ENCODE data around the gene FANCC.

FANCC gene

DNA sequence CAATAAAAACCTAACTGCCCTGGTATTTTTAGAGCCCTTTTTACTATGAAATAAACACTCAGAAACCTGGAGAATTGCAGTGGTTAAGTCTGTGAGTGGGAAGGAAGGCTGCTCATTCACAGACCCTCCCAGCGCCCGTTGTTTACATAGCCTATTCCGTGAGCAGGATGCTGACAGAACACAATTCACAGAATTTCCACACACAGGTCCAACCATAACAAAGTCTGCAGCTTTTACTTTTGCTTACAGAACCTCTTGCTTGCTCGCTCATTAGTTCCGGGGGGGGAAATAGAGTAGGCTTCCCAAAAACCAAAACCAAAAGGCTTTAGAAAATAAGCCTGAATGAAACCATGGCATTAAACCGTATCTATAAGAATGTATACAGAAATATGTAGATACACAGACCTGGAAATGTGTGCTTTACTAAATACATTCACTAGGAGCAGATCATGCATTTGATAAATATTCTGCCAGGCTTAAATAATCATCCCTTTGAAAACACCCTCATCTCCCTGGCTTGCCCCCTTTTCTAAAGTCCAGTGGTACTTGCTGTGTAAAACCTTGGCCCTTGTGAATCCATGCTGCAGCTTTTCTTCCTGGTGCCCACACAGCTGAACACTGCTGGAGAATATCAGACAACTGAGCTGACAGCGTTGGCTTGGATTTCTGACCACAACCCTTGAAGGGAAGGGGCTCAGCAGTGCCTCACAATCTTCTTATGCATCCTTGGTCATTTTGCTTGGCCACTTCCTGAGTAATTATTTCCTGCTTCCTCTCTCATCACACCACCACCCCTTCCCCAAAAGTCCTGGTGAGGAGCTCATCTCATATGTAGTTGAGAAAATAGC lies 128.0 kb downstream of the FANCC start:
- no peak for DNase-seq (ENCODE audit: low read depth)
- no peak for TF ChIP-seq CTCF (IDR thresholded peaks at IDR 0.05; ENCODE audit: control insufficient read depth, extremely low read depth, insufficient read depth)
- no peak overlapping the region for H3K4me3 ChIP-seq (ENCODE audit: low read depth, low read length)

- TF ChIP-seq CTCF (IDR thresholded peaks at IDR 0.05; ENCODE audit: control insufficient read depth, extremely low read depth, insufficient read depth): no peak
Measured at GRCh38 chr9:95188459-95188858, 129.1 kb downstream of the FANCC start.

GRCh38 chr9:95185956-95186355 lies 131.6 kb downstream of the FANCC start:
- no peak for TF ChIP-seq CTCF (IDR thresholded peaks at IDR 0.05; ENCODE audit: control insufficient read depth, extremely low read depth, insufficient read depth)
- H3K4me3 ChIP-seq (ENCODE audit: low read depth, low read length): no peak overlapping the region
- DNase-seq (ENCODE audit: low read depth): no peak

More at GRCh38 chr9:95188459-95188858, 129.1 kb downstream of the FANCC start:
- no peak for DNase-seq (ENCODE audit: low read depth)
- no peak overlapping the region for H3K4me3 ChIP-seq (ENCODE audit: low read depth, low read length)

GRCh38 chr9:95182854-95183563 lies 134.5 kb downstream of the FANCC start:
- H3K4me3 ChIP-seq (ENCODE audit: low read depth, low read length): no peak overlapping the region
- no peak for DNase-seq (ENCODE audit: low read depth)
- TF ChIP-seq CTCF (IDR thresholded peaks at IDR 0.05; ENCODE audit: control insufficient read depth, extremely low read depth, insufficient read depth): no peak

- H3K4me3 ChIP-seq (ENCODE audit: low read depth, low read length): no peak overlapping the region
- no peak for DNase-seq (ENCODE audit: low read depth)
- TF ChIP-seq CTCF (IDR thresholded peaks at IDR 0.05; ENCODE audit: control insufficient read depth, extremely low read depth, insufficient read depth): no peak
Measured at GRCh38 chr9:95181835-95182234, 135.7 kb downstream of the FANCC start.

DNA sequence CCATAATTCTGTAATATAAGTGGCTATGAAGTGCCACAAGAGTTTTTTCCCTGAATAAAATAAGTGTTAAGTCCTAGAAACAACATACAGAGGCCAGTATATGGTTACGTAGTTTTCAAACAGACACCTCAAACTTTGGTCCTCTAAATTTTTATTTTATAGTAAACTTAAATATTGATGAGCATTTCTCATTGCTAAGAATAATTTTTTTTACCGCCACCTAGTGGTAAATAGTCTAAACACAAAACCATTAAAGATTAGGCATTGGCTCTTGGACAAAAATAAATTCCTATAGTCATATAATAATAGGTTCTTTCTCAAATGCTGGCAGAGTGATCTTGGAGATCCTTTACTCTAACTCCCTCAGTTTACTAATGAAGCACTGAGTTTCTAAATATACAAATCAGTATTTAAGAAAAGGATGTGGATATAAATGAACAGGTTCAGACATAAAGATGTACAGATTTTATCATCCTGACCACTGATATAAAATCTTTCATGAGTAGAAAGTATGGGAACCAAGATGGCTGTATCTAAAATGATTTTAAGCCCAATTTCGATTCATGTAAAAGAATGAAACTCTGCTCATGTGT lies 136.2 kb downstream of the FANCC start:
- no peak overlapping the region for H3K4me3 ChIP-seq (ENCODE audit: low read depth, low read length)
- peak; percentile 47 for TF ChIP-seq CTCF (IDR thresholded peaks at IDR 0.05; ENCODE audit: control insufficient read depth, extremely low read depth, insufficient read depth)
- no peak for DNase-seq (ENCODE audit: low read depth)
